GM12878 (cell line): Measurements from ENCODE around the gene NADSYN1. TPM values are rescaled to one million over a fixed set of nuclear protein-coding genes. Genes with fewer than 3 reads are reported as not detected.

ENCODE experiments used
- ATAC-seq: fragments of 200-7000 bp; cut with Tn5 transposase; 3 replicates; pipeline ENCODE4 v1.9.1; 2020; ENCODE audit warnings: mild to moderate bottlenecking, moderate library complexity
- BruUV-seq: library from RNA; stranded (reverse); fragments of 400-500 nt; replicated peaks from 2 replicates; lab custom pipeline; 2021; lab: Mats Ljungman, UMichigan
- CTCF ChIA-PET: fragments of 300-600 bp; sonication (Branson Sonifier 250); formaldehyde crosslinking; extraction: SDS; loops from one replicate; lab custom pipeline; 2021; ENCODE audit warnings: inconsistent platforms; lab: Yijun Ruan, JAX
- POLR2A ChIA-PET: fragments of 350-600 bp; formaldehyde crosslinking; extraction: SDS; loops from one replicate; lab custom pipeline; 2021; ENCODE audit warnings: inconsistent platforms; lab: Charles Lee
- RAD21 ChIA-PET: fragments of 300-600 bp; sonication (Branson Sonifier 250); formaldehyde crosslinking; loops from one replicate; lab custom pipeline; 2023; ENCODE audit warnings: antibody characterized with exemption; ENCODE audit not compliant: unreplicated experiment; lab: Charles Lee
- SMC1A ChIA-PET: fragments of 300-600 bp; sonication (Branson Sonifier 250); formaldehyde crosslinking; loops from one replicate; lab custom pipeline; 2023; ENCODE audit not compliant: unreplicated experiment, uncharacterized antibody; lab: Charles Lee
- DNase-seq: peaks from one replicate; pipeline ENCODE4 v3.0.0-alpha.2; 2011; ENCODE audit warnings: low read depth, low spot score
- FAIRE-seq: peaks from 3 replicates; lab custom pipeline; 2011; peaks lifted over from hg19 to GRCh38; lab: Jason Lieb, UNC
- H2AFZ ChIP-seq: 2 replicates; pipeline ENCODE4 v1.6.0; 2011; ENCODE audit warnings: low read depth, low read length, control low read depth; ENCODE audit not compliant: control insufficient read depth
- H3K27ac ChIP-seq: 2 replicates; pipeline ENCODE4 v1.5.1; 2011; ENCODE audit warnings: control low read depth; ENCODE audit not compliant: control insufficient read depth, insufficient read depth
- H3K27me3 ChIP-seq, 2 experiments: replicated peaks in 1 of 2; 2 replicates each; pipeline versions ENCODE4 v1.6.0 to v1.6.1; 2011; ENCODE audit warnings: low read length in 1 of 2; ENCODE audit not compliant: control insufficient read depth in 2 of 2, insufficient read depth in 2 of 2
- H3K36me3 ChIP-seq, 2 experiments: 2 replicates each; pipeline ENCODE4 v1.5.1; 2011; ENCODE audit warnings: low read length in 1 of 2; ENCODE audit not compliant: control insufficient read depth in 2 of 2, insufficient read depth in 2 of 2
- H3K4me1 ChIP-seq: 2 replicates; pipeline ENCODE4 v1.6.1; 2011; ENCODE audit warnings: mild to moderate bottlenecking, low read length, moderate library complexity, mixed read lengths; ENCODE audit not compliant: control insufficient read depth, insufficient read depth
- H3K4me2 ChIP-seq: 2 replicates; pipeline ENCODE4 v1.6.0; 2011; ENCODE audit warnings: control low read depth; ENCODE audit not compliant: control insufficient read depth, insufficient read depth
- H3K4me3 ChIP-seq: fragments of 200-600 bp; sonication (generic); 2 replicates; pipeline ENCODE4 v1.5.1; 2016
- H3K79me2 ChIP-seq: 2 replicates; pipeline ENCODE4 v1.6.0; 2011; ENCODE audit warnings: low read length; ENCODE audit not compliant: control insufficient read depth, insufficient read depth
- H3K9ac ChIP-seq: 2 replicates; pipeline ENCODE4 v1.8.0; 2011; ENCODE audit warnings: low read length, control low read depth, mixed read lengths; ENCODE audit not compliant: control insufficient read depth, insufficient read depth
- H3K9me3 ChIP-seq: replicated peaks from 3 replicates; pipeline ENCODE4 v1.5.1; 2011; ENCODE audit warnings: mild to moderate bottlenecking, low read length; ENCODE audit not compliant: control insufficient read depth, insufficient read depth
- H4K20me1 ChIP-seq: 2 replicates; pipeline ENCODE4 v1.6.0; 2011; ENCODE audit not compliant: control insufficient read depth, insufficient read depth
- CTCF ChIP-seq, 3 experiments: IDR thresholded peaks in 2 of 3; conservative IDR thresholded peaks in 1 of 3; 2 replicates each; pipeline ENCODE4 v1.5.1; 2011; ENCODE audit warnings: low read depth in 3 of 3, low read length in 3 of 3, mild to moderate bottlenecking in 3 of 3, control low read depth in 2 of 3, moderate library complexity in 2 of 3, inconsistent platforms in 1 of 3, mixed read lengths in 1 of 3; ENCODE audit not compliant: control insufficient read depth in 2 of 3, insufficient read depth in 1 of 3; ENCODE audit errors: extremely low read depth in 1 of 3
- MEF2B ChIP-seq: fragments of 450-650 bp; IDR thresholded peaks from 2 replicates; pipeline ENCODE4 v1.6.1; 2018; ENCODE audit warnings: mild to moderate bottlenecking, moderate library complexity; ENCODE audit not compliant: partially characterized antibody, poor library complexity, severe bottlenecking
- SMC3 ChIP-seq: IDR thresholded peaks from 2 replicates; pipeline ENCODE4 v1.6.1; 2011; ENCODE audit warnings: low read length, improper control_type of control experiment, borderline replicate concordance
- SREBF2 ChIP-seq: IDR thresholded peaks from 2 replicates; pipeline ENCODE4 v1.6.1; 2012; ENCODE audit warnings: mild to moderate bottlenecking, low read length
- WGBS: methylation state at CpG from one replicate; pipeline ENCODE4 v1.1.6; 2016; ENCODE audit warnings: low lambda C conversion rate; ENCODE audit not compliant: insufficient replicate concordance, insufficient coverage; ENCODE audit errors: missing lambda C conversion rate; 5-methylcytosine and 5-hydroxymethylcytosine counted together
- in situ Hi-C: fragments of 300-500 bp; cut with MboI; formaldehyde crosslinking; loops from 9 replicates; pipeline ENCODE4 v1.14.3; 2018; ENCODE audit warnings: mixed read lengths
- intact Hi-C: fragments of 100-400 bp; cut with micrococcal nuclease; formaldehyde crosslinking; loops from one replicate; pipeline ENCODE4 v1.14.2; 2022; ENCODE audit not compliant: unreplicated experiment
- polyA plus RNA-seq, 11 experiments: library from polyadenylated mRNA; depleted of rRNA in 4 of 11; unstranded in 6 of 11; stranded (reverse) in 5 of 11; fragments of >200 nt; fragmentation: Nextera tagmentation in 4 of 11; fragmentation: Illumina TruSeq in 1 of 11; extraction: Ambion mirVana in 4 of 11; extraction: Trizol in 1 of 11; gene quantifications; 1 replicate in 1 of 11; 2 replicates in 10 of 11; pipeline versions ENCODE4 v1.2.1 to v1.2.3, GENCODE V29; 2011 to 2016; ENCODE audit warnings: inconsistent platforms in 2 of 11, missing spikeins in 2 of 11, low read depth in 1 of 11
- total RNA-seq, 4 experiments: library from RNA; depleted of rRNA in 3 of 4; stranded (reverse); fragments of >200 nt in 3 of 4; fragmentation: Illumina TruSeq in 1 of 4; extraction: Trizol in 1 of 4; gene quantifications; 2 replicates each; pipeline versions ENCODE4 v1.2.1 to v1.2.3, GENCODE V29; 2013 to 2021

Gene NADSYN1
- total and polyA plus RNA-seq, 10 of the 15 experiments (the other 5 are each of a cell fraction or from before 2014, with no cell fraction given): 12.2 to 90.2 (median 69.5) TPM

GRCh38 chr11:71454470-71455113 is 1.6 kb downstream of the NADSYN1 start:
- H2AFZ ChIP-seq: no peak overlapping the region
- H3K27ac ChIP-seq: no peak overlapping the region
- POLR2A ChIA-PET: no interaction called here
- intact Hi-C loops: no loop called here
- no peaks in the 10 kb centered on the region for H4K20me1 ChIP-seq
- BruUV-seq: no TSS peak
- no peak for TF ChIP-seq MEF2B
- no peak for TF ChIP-seq SREBF2
- peak; percentile 18; the same call in 1 of the 2 replicates for TF ChIP-seq SMC3
- peak in 2 of 3 experiments; percentile 24 to 35; a peak in 2 of 6 replicates for TF ChIP-seq CTCF (IDR thresholded peaks at IDR 0.05 in 2 of 3, conservative IDR thresholded peaks at IDR 0.05 in 1 of 3; ENCODE audit: control insufficient read depth in 2 of 3, extremely low read depth in 1 of 3, insufficient read depth in 1 of 3, low read depth in 3 of 3, low read length in 3 of 3)
- TF ChIP-seq, all 136 proteins: peak for 2
- Histone ChIP-seq H3K27me3 (no peaks in the 10 kb centered on the region), H3K4me2 (peak overlapping the region; percentile 70), H3K9me3 (no peaks in the 10 kb centered on the region), H3K79me2 (peaks cover 36% of the 10 kb centered on the region), H3K4me3 (peak overlapping the region; percentile 92), H3K9ac (no peak overlapping the region), H3K4me1 (peaks cover 9% of the 10 kb centered on the region; the same call in 1 of the 2 replicates), H3K36me3 (peaks cover 19 to 21% of the 10 kb centered on the region in 2 experiments; a peak in 3 of 4 replicates)
- CTCF ChIA-PET: interaction anchor here (1.8 kb wide), 1 partner anchor 109 kb away, joined by 5 read pairs; no protein-coding TSS in a partner anchor
- ATAC-seq: no peak
- FAIRE-seq: no peak
- WGBS: 77% methylated on average over 7 of the region's 7 CpGs
- no peak for DNase-seq
- SMC1A ChIA-PET: no interaction called here
- in situ Hi-C loops: no loop called here
- RAD21 ChIA-PET: no interaction called here
